Renal pelvis (tissue), 4 donors: ENCODE data around the gene SASH3. TPM values are rescaled to one million over a fixed set of nuclear protein-coding genes. Genes with fewer than 3 reads are reported as not detected.

Experiments used
- DNase-seq: peaks from one replicate; pipeline ENCODE4 v3.0.0-alpha.2; 2013
- polyA plus RNA-seq, 3 donors: library from polyadenylated mRNA; unstranded; fragments of 120-200 nt; gene quantifications; one replicate each; pipeline ENCODE4 v1.2.1, GENCODE V29; 2013; ENCODE audit not compliant: insufficient read length in 3 of 3

SASH3 gene
- polyA plus RNA-seq, 3 donors = 1.7 to 2.5 (median 1.8) TPM

DNA sequence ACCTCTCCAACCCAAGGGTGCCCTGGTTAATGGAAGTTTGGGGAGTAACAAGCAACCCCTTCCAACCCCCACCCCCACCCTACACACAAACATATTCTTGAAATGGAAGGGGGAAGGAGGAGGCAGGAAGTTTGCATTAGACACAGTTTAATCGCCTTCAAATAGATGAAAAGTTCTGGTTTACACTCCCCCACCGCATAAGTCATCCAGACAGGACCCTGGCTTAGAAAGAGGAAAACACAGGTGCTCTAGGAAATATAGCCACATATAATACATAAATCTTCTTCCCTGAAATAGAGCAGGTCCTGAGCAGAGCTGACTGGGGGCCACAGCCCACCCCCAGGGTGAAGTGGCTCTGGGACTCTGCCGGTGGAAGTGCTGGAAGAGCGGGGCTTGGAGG, 25.1 kb downstream of the SASH3 start:
- DNase-seq = peak; percentile 17

DNA sequence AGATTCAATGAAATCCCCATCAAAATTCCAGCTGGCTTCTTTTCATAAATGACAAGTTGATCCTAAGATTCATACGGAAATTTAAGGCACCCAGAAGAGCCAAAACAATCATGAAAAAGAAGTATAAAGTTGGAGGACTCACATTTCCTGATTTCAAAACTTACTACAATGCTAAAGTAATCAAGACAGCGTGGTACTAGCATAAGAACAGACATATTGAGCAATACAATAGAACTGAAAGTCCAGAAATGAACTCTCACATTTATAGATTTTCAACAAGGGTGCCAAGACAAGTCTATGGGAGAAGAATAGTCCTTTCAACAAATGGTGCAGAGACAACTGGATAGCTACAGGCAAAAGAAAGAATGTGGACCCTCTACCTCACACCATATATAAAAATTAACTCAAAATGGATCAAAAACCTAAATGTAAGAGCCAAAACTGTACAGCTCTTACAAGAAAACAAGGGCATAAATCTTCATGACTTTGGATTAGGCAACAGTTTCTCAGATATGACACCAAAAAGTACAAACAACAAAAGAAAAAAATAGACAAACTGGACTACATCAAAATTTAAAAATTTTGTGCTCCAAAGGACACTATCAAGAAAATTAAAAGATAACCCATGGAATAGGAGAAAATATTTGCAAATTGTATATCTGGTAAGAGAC, 28.5 kb downstream of the SASH3 start:
- DNase-seq = no peak

- no peak for DNase-seq
Measured at GRCh38 chrX:129808829-129809796, 29.4 kb downstream of the SASH3 start.

GRCh38 chrX:129813662-129814368, 34.1 kb downstream of the SASH3 start:
- no peak for DNase-seq

GRCh38 chrX:129818123-129818522, 38.4 kb downstream of the SASH3 start:
- DNase-seq = no peak

GRCh38 chrX:129823115-129823514, 43.4 kb downstream of the SASH3 start:
- DNase-seq = no peak

- DNase-seq = no peak
Measured at GRCh38 chrX:129823522-129823921, 43.8 kb downstream of the SASH3 start.

GRCh38 chrX:129824620-129825019, 44.9 kb downstream of the SASH3 start:
- no peak for DNase-seq

DNA sequence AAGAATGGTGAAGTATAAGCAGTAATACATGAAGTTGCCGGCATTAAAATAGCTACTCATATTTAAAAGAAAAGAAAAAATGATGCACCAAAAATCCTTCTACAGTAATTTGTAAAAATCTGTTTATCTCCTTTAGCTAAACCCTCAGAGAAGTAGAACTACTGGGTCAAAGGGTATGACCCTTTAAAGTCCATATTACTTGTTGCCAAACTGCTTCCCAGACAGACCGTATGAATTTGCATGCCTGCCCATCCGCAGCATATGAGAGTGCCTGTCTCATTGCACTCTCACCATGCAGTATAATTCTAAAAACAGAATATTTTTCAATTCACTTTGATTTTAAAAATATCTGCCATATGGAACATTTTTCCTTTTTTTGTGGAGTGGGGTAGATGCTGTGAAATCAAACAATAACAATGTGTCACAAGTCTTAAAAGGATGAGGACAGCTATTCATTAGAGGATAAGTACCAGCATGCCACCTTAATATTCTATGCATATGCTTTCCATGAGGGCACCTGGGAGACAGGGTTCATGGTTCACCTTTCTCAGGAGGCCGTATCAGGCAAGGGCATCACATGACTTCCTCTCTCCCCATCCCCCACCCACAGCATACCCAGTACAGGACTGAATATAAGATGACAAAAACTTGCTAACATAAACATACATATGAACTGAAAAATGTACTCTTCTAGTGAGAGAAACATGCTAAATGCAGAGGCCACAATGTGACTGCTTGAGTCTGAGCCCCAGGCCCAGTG, 46.2 kb downstream of the SASH3 start:
- no peak for DNase-seq

- DNase-seq = no peak
Measured at GRCh38 chrX:129830494-129830893, 50.7 kb downstream of the SASH3 start.

DNA sequence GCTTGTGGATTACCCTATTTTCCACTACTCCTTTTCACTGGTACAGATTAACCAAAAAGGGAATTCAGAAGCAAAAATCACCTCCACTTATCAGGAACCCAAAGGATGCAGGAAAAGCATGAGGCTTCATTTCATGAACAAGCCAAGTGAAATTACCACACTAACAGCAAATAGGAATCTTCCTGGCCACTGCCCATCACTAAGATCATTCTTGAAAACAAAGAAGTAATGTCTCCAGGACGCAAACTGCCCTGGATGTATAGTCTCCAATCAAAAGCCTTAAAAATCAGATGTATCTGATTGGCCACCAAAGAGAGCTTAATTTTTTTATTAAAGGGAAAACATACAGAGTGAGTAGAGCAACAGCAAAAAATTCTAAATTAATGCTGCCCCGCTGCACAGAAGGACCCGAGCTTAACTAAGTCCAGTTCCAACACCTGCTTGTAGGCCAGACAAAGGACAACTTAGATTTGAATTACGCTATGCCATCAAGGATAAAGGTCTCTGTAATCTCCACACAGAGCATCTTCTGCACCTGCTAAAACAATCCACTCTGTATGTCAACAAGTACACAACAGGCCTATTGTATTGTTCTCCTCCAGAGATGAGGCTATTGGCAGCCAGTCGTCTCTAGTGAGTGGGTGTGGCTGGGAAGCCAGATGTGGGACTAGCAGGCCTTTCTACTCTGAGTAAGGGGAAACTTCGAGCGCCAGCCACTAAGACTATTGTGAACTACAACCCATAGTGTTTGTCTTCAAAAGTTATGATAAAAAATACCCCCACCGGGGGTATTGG, 51.5 kb downstream of the SASH3 start:
- DNase-seq = no peak

DNA sequence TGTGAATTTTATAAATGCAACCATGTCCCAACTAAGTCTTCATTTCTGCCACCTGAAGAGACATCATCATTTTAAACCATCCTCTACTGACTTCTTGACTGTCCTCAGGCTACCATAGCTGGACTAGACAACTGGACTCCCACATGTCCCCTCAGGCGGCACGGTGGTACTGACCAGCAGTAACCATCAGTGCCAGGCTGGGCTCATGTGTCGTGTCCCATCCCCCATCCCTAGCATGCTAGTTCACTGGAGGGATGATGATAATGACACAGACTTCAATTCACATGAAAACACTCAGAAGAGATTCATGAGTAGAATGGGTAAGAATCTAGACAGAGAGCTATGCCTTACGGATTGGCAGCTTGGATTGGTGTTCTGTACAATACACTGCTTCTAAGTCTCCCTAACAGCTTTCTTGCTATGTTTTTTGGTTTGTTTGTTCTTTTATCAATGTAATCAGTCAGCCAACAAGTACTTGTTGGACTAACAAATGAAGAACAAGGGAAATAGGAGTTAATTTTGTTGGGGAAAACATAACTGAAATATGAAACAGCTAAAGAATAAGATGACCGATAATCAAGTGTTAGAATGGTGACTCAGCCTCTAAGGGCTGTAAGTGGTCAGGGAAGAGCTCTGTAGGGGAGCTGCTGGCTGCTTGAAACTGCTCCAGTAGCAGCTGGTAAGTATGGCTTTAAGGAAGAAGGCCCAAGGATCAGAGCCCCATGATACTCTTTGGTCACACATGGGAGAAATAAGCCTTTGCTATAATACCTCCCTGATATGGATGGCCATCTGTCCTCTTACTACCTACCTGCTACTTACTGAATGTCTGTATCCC, 53.6 kb downstream of the SASH3 start:
- DNase-seq = no peak

DNA sequence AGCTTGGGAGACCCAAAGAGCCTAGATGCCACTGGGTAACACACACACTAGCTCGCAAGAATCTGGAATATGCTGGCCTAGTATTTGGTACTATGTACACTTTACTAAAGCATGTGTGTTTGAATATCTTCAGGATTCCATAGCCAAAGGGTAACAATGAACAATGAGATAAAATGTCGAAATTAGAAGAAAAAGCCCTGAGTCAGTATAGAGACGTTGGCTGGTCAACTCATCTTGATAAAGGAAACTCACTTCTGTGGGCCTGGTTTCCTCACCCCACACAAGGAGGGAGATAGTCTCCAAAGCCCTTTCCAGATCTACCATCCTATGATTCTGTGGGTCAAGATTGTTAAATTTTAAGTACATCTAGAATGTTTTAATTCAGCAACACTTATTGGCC, 57.1 kb downstream of the SASH3 start:
- DNase-seq = no peak

DNA sequence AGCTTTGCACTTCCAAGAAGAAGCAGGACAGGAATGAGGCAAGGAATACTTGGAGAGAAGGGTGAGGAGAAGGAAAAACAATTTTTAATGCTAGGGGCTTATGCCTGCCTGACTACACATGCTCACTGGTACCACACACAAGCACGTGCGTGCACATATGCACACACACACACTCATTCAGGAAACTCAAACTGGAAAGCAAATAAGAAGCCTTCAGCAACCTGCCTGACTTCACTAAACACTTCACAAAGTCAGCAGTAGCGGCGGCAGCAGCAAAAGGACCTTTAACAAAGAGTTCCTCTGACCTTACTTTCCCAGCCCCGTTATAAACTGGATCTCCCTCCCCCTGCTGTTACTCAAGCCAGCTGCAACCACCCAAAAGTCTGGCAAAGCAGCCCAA, 60.6 kb downstream of the SASH3 start:
- DNase-seq = no peak

- no peak for DNase-seq
Measured at GRCh38 chrX:129842510-129843208, 62.9 kb downstream of the SASH3 start.

DNA sequence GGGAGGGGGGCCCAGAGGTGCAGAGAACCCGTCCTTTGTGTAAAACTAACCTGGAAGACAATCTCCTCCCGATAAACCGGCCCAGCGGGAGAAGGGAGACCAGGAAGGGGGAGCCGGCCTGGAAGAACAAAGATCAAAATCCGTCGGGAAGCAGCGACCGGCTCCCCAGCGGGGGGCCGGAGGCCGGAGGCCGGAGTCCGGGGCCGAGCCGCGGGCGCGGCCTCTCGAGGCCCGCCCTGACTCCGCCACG, 63.4 kb downstream of the SASH3 start:
- DNase-seq = no peak

GRCh38 chrX:129843459-129844306, 63.9 kb downstream of the SASH3 start, which contains the start of gene ZDHHC9:
ZDHHC9 (minus strand) TSS chrX:129843886; CDS start chrX:129841945, 1,941 bp downstream.
- peak; percentile 85 for DNase-seq
